GM12873 (cell line): ENCODE measurements around the gene TTC8.

Experiments used
- CTCF ChIP-seq: IDR thresholded peaks from 2 replicates; pipeline ENCODE4 v1.5.1; 2012; ENCODE audit warnings: low read depth, mild to moderate bottlenecking, moderate library complexity, low read length, control low read depth; ENCODE audit not compliant: insufficient read depth; ENCODE audit errors: missing control alignments

Gene TTC8

GRCh38 chr14:88791629-88792472 is 32.6 kb upstream of the TTC8 start:
- no peak for TF ChIP-seq CTCF

GRCh38 chr14:88792473-88793258 is 31.8 kb upstream of the TTC8 start, which contains the start of gene EML5:
EML5 (minus strand) TSS chr14:88792953; CDS start chr14:88792503, 450 bp downstream.
- peak; percentile 19 for TF ChIP-seq CTCF

- no peak for TF ChIP-seq CTCF
Measured at GRCh38 chr14:88793259-88793625, 31.2 kb upstream of the TTC8 start.

DNA sequence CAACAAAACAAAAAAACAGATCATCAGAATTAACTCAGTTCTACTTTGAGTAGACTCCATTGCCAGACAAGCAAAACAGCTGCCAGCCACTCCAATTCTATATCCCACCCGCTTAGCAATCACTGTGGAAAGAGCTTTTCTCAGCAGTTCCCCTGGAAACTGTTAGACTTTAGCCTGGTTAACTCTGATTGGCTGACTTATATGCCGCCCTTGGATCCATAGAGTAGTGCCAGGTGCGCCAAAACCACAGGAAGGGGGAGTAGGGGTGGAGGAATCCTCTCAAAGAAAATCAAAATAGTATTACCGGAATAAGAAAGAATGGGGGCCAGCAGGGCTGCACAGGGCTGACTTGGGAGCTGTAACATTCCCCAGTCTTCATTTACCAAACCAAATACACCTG is 26.3 kb upstream of the TTC8 start:
- TF ChIP-seq CTCF = no peak

GRCh38 chr14:88799522-88799921 is 24.9 kb upstream of the TTC8 start:
- TF ChIP-seq CTCF = no peak

GRCh38 chr14:88802596-88802995 is 21.9 kb upstream of the TTC8 start:
- no peak for TF ChIP-seq CTCF

DNA sequence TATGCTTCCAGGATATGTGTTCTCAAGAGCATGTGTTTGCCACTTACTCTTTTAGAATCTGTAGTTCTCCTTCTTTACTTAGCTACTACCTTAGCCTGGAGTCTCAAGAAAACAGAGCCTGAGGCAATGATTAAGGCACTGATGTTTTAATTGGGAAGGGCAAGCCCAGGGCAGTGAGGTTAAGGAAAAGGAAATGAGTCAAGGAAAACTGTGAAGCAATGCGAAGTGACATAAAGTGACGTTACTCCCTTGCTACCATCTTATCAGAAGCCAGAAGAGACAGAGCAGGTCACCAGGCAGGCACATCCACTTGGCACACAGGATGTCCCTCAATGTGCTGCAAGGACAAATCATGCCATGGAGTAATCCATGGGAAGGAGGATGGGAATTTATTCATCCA is 20.4 kb upstream of the TTC8 start:
- no peak for TF ChIP-seq CTCF
